Mesendoderm (in vitro differentiated cells): ENCODE results near the gene MYO15A.

ENCODE experiments used
- DNase-seq: peaks from one replicate; pipeline ENCODE4 v3.0.0; 2013
- H2AK5ac ChIP-seq: 2 replicates; pipeline ENCODE4 v1.6.1; 2013; ENCODE audit warnings: low read length, inconsistent platforms
- H2BK120ac ChIP-seq: 2 replicates; pipeline ENCODE4 v1.6.1; 2013; ENCODE audit warnings: low read depth, mild to moderate bottlenecking, low read length, moderate library complexity, mixed read lengths
- H2BK15ac ChIP-seq: replicated peaks from 2 replicates; pipeline ENCODE4 v1.6.1; 2013; ENCODE audit warnings: low read depth, mild to moderate bottlenecking, moderate library complexity
- H2BK5ac ChIP-seq: 2 replicates; pipeline ENCODE4 v1.6.1; 2013; ENCODE audit warnings: low read length, inconsistent platforms
- H3K18ac ChIP-seq: 2 replicates; pipeline ENCODE4 v1.6.1; 2013; ENCODE audit warnings: mild to moderate bottlenecking, low read length, mixed read lengths
- H3K23ac ChIP-seq: one replicate; pipeline ENCODE4 v1.6.1; 2013; ENCODE audit warnings: low read length
- H3K27ac ChIP-seq: 2 replicates; pipeline ENCODE4 v1.5.1; 2013; ENCODE audit warnings: low read depth, mild to moderate bottlenecking, inconsistent platforms, low read length, moderate library complexity
- H3K27me3 ChIP-seq: 2 replicates; pipeline ENCODE4 v1.6.1; 2013; ENCODE audit warnings: low read length, control low read depth, mild to moderate bottlenecking, inconsistent platforms; ENCODE audit not compliant: insufficient read depth, poor library complexity
- H3K36me3 ChIP-seq: 2 replicates; pipeline ENCODE4 v1.6.1; 2013; ENCODE audit warnings: low read length, inconsistent platforms; ENCODE audit not compliant: control insufficient read depth, insufficient read depth
- H3K4ac ChIP-seq: one replicate; pipeline ENCODE4 v1.6.1; 2013; ENCODE audit warnings: low read depth, mild to moderate bottlenecking, low read length, moderate library complexity
- H3K4me1 ChIP-seq: 2 replicates; pipeline ENCODE4 v1.6.1; 2013; ENCODE audit warnings: low read depth, low read length, inconsistent platforms; ENCODE audit not compliant: control insufficient read depth
- H3K4me2 ChIP-seq: 2 replicates; pipeline ENCODE4 v1.6.1; 2013; ENCODE audit warnings: low read length
- H3K4me3 ChIP-seq: 2 replicates; pipeline ENCODE4 v1.5.1; 2013; ENCODE audit warnings: mild to moderate bottlenecking, low read length
- H3K56ac ChIP-seq: one replicate; pipeline ENCODE4 v1.6.1; 2013; ENCODE audit warnings: low read length
- H3K79me1 ChIP-seq: 2 replicates; pipeline ENCODE4 v1.6.1; 2013; ENCODE audit warnings: low read length, inconsistent platforms
- H3K79me2 ChIP-seq: 2 replicates; pipeline ENCODE4 v1.6.1; 2013; ENCODE audit warnings: mild to moderate bottlenecking, low read length; ENCODE audit not compliant: control insufficient read depth, insufficient read depth
- H3K9ac ChIP-seq: 2 replicates; pipeline ENCODE4 v1.6.1; 2013; ENCODE audit warnings: low read length, inconsistent platforms
- H4K5ac ChIP-seq: one replicate; pipeline ENCODE4 v1.6.1; 2013; ENCODE audit warnings: low read length
- H4K8ac ChIP-seq: one replicate; pipeline ENCODE4 v1.6.1; 2013; ENCODE audit warnings: low read depth, mild to moderate bottlenecking, control low read depth, low read length, moderate library complexity
- WGBS: extraction: QIAGEN DNeasy Blood & Tissue Kit; methylation state at CpG from one replicate; pipeline ENCODE4 v1.1.7; 2013; ENCODE audit warnings: low lambda C conversion rate, missing lambda C conversion rate; ENCODE audit not compliant: insufficient coverage; ENCODE audit errors: extremely low coverage; 5-methylcytosine and 5-hydroxymethylcytosine counted together

The MYO15A gene

GRCh38 chr17:18124345-18125126, 16.0 kb downstream of the MYO15A start:
- no peak overlapping the region for H2BK5ac ChIP-seq
- no peaks in the 10 kb centered on the region for H3K4me1 ChIP-seq
- no peaks in the 10 kb centered on the region for H3K79me2 ChIP-seq
- no peak for DNase-seq
- no peaks in the 10 kb centered on the region for H3K27me3 ChIP-seq
- no peak overlapping the region for H3K56ac ChIP-seq
- no peak overlapping the region for H3K4ac ChIP-seq
- H3K18ac ChIP-seq: no peak overlapping the region
- no peaks in the 10 kb centered on the region for H3K36me3 ChIP-seq
- no peak overlapping the region for H4K8ac ChIP-seq
- no peak overlapping the region for H3K4me2 ChIP-seq
- H4K5ac ChIP-seq: no peak overlapping the region
- no peaks in the 10 kb centered on the region for H3K79me1 ChIP-seq
- no peak overlapping the region for H3K23ac ChIP-seq
- H2BK120ac ChIP-seq: no peak overlapping the region
- H3K27ac ChIP-seq: no peak overlapping the region
- no CpG with 5 or more reads among the region's 11 CpGs for WGBS
- H3K4me3 ChIP-seq: no peak overlapping the region
- no peak overlapping the region for H3K9ac ChIP-seq
- H2AK5ac ChIP-seq: no peak overlapping the region
- no peak overlapping the region for H2BK15ac ChIP-seq

- no CpG with 5 or more reads among the region's 4 CpGs for WGBS
- H3K79me2 ChIP-seq: no peaks in the 10 kb centered on the region
- H3K4me3 ChIP-seq: no peak overlapping the region
These were observed 20.5 kb downstream of the MYO15A start for GRCh38 chr17:18129041-18129502.

GRCh38 chr17:18132711-18133110, 24.2 kb downstream of the MYO15A start:
- no CpG with 5 or more reads among the region's 5 CpGs for WGBS
- Histone ChIP-seq H2BK5ac (no peak overlapping the region), H3K36me3 (no peaks in the 10 kb centered on the region), H3K4me2 (no peak overlapping the region), H3K4ac (no peak overlapping the region), H3K27ac (no peak overlapping the region), H4K5ac (no peak overlapping the region), H4K8ac (no peak overlapping the region), H2AK5ac (no peak overlapping the region), H3K9ac (no peak overlapping the region), H3K23ac (no peak overlapping the region), H3K56ac (no peak overlapping the region), H2BK120ac (no peak overlapping the region), H3K79me1 (no peaks in the 10 kb centered on the region), H3K27me3 (no peaks in the 10 kb centered on the region), H3K18ac (no peak overlapping the region), H3K79me2 (no peaks in the 10 kb centered on the region), H3K4me1 (no peaks in the 10 kb centered on the region), H3K4me3 (no peak overlapping the region), H2BK15ac (no peak overlapping the region)
- no peak for DNase-seq

More at GRCh38 chr17:18129041-18129502, 20.5 kb downstream of the MYO15A start:
- Histone ChIP-seq H4K5ac (no peak overlapping the region), H3K56ac (no peak overlapping the region), H2BK120ac (no peak overlapping the region), H3K27me3 (no peaks in the 10 kb centered on the region), H2BK15ac (no peak overlapping the region), H3K4me2 (no peak overlapping the region), H3K36me3 (no peaks in the 10 kb centered on the region), H2BK5ac (no peak overlapping the region), H3K4me1 (no peaks in the 10 kb centered on the region), H3K79me1 (no peaks in the 10 kb centered on the region), H3K27ac (no peak overlapping the region), H3K4ac (no peak overlapping the region), H2AK5ac (no peak overlapping the region), H3K9ac (no peak overlapping the region), H3K23ac (no peak overlapping the region), H4K8ac (no peak overlapping the region), H3K18ac (no peak overlapping the region)
- DNase-seq: no peak

DNA sequence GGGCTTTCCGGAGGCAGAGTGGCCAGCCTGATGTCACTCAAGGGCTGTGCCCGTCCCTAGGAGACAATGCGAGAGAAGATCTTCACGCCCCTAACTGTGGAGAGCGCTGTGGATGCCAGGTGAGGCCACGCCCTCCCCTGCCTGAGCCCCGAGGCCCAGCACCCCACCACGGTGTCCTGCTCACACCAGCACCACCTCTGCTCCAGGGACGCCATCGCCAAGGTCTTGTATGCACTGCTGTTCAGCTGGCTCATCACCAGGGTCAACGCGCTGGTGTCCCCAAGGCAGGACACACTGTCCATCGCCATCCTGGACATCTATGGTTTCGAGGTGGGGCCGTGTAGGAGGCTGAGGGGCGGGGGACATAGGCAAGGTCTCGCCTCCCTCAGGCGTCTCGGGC, 27.8 kb downstream of the MYO15A start:
- Histone ChIP-seq H3K36me3 (no peaks in the 10 kb centered on the region), H3K27ac (no peak overlapping the region), H3K18ac (no peak overlapping the region), H3K56ac (no peak overlapping the region), H2AK5ac (no peak overlapping the region), H3K4me2 (no peak overlapping the region), H2BK5ac (no peak overlapping the region), H4K8ac (no peak overlapping the region), H3K4me3 (no peak overlapping the region), H3K27me3 (no peaks in the 10 kb centered on the region), H2BK15ac (no peak overlapping the region), H3K4ac (no peak overlapping the region), H3K4me1 (no peaks in the 10 kb centered on the region), H3K79me1 (no peaks in the 10 kb centered on the region), H4K5ac (no peak overlapping the region), H2BK120ac (no peak overlapping the region), H3K9ac (no peak overlapping the region), H3K23ac (no peak overlapping the region), H3K79me2 (no peaks in the 10 kb centered on the region)
- DNase-seq: no peak
- WGBS: no CpG with 5 or more reads among the region's 19 CpGs

- no peak overlapping the region for H3K23ac ChIP-seq
- H2BK5ac ChIP-seq: no peak overlapping the region
- no peak overlapping the region for H4K5ac ChIP-seq
- H3K4me2 ChIP-seq: no peak overlapping the region
- no peak overlapping the region for H2BK120ac ChIP-seq
- DNase-seq: no peak
- no peak overlapping the region for H3K56ac ChIP-seq
- no peaks in the 10 kb centered on the region for H3K27me3 ChIP-seq
- no peak overlapping the region for H3K4ac ChIP-seq
- no peaks in the 10 kb centered on the region for H3K36me3 ChIP-seq
- H2BK15ac ChIP-seq: no peak overlapping the region
- H3K4me3 ChIP-seq: no peak overlapping the region
- H3K18ac ChIP-seq: no peak overlapping the region
- no peak overlapping the region for H3K9ac ChIP-seq
- no peak overlapping the region for H4K8ac ChIP-seq
- no peaks in the 10 kb centered on the region for H3K79me1 ChIP-seq
- WGBS: no CpG with 5 or more reads among the region's 8 CpGs
- no peaks in the 10 kb centered on the region for H3K79me2 ChIP-seq
- no peak overlapping the region for H2AK5ac ChIP-seq
- no peaks in the 10 kb centered on the region for H3K4me1 ChIP-seq
- H3K27ac ChIP-seq: no peak overlapping the region
These were observed 29.7 kb downstream of the MYO15A start for GRCh38 chr17:18138065-18138749.
